ENCODE measurements around the gene SMOC2.

SMOC2 gene

GRCh38 chr6:168413856-168414255 lies 27.1 kb upstream of the SMOC2 start:
- H3K27me3 Mint-ChIP-seq (ENCODE audit: low read depth, poor library complexity): peaks cover 5% of the 10 kb centered on the region
- H3K4me3 Mint-ChIP-seq: no peak overlapping the region
- peak overlapping the region; percentile 48 for H3K27ac Mint-ChIP-seq
- no peak for DNase-seq
- no peaks in the 10 kb centered on the region for H3K9me3 Mint-ChIP-seq
- TF ChIP-seq CTCF (IDR thresholded peaks at IDR 0.05): no peak
- H3K36me3 Mint-ChIP-seq (ENCODE audit: low read depth): no peaks in the 10 kb centered on the region
- peaks cover 50% of the 10 kb centered on the region for H3K4me1 Mint-ChIP-seq

GRCh38 chr6:168414336-168415097 lies 26.5 kb upstream of the SMOC2 start:
- H3K4me1 Mint-ChIP-seq: peaks cover 56% of the 10 kb centered on the region
- no peaks in the 10 kb centered on the region for H3K9me3 Mint-ChIP-seq
- H3K4me3 Mint-ChIP-seq: no peak overlapping the region
- no peak for DNase-seq
- H3K27me3 Mint-ChIP-seq (ENCODE audit: low read depth, poor library complexity): peaks cover 9% of the 10 kb centered on the region
- H3K27ac Mint-ChIP-seq: no peak overlapping the region
- TF ChIP-seq CTCF (IDR thresholded peaks at IDR 0.05): no peak
- H3K36me3 Mint-ChIP-seq (ENCODE audit: low read depth): no peaks in the 10 kb centered on the region

- H3K36me3 Mint-ChIP-seq (ENCODE audit: low read depth): no peaks in the 10 kb centered on the region
- no peak overlapping the region for H3K4me3 Mint-ChIP-seq
- peaks cover 9% of the 10 kb centered on the region for H3K27me3 Mint-ChIP-seq (ENCODE audit: low read depth, poor library complexity)
- no peaks in the 10 kb centered on the region for H3K9me3 Mint-ChIP-seq
- TF ChIP-seq CTCF (IDR thresholded peaks at IDR 0.05): no peak
- no peak for DNase-seq
- H3K4me1 Mint-ChIP-seq: peaks cover 57% of the 10 kb centered on the region
- H3K27ac Mint-ChIP-seq: no peak overlapping the region
Observed at GRCh38 chr6:168415098-168415992, 25.6 kb upstream of the SMOC2 start.

GRCh38 chr6:168415993-168416530 lies 24.9 kb upstream of the SMOC2 start:
- DNase-seq: no peak
- Mint-ChIP-seq H3K4me1 (peaks cover 62% of the 10 kb centered on the region), H3K4me3 (no peak overlapping the region), H3K36me3 (ENCODE audit: low read depth) (no peaks in the 10 kb centered on the region), H3K9me3 (no peaks in the 10 kb centered on the region), H3K27me3 (ENCODE audit: low read depth, poor library complexity) (peaks cover 9% of the 10 kb centered on the region), H3K27ac (no peak overlapping the region)
- no peak for TF ChIP-seq CTCF (IDR thresholded peaks at IDR 0.05)

GRCh38 chr6:168416531-168416930 lies 24.5 kb upstream of the SMOC2 start:
- Mint-ChIP-seq H3K36me3 (ENCODE audit: low read depth) (no peaks in the 10 kb centered on the region), H3K4me1 (peaks cover 66% of the 10 kb centered on the region), H3K4me3 (no peak overlapping the region), H3K27ac (no peak overlapping the region), H3K27me3 (ENCODE audit: low read depth, poor library complexity) (peaks cover 9% of the 10 kb centered on the region), H3K9me3 (no peaks in the 10 kb centered on the region)
- TF ChIP-seq CTCF (IDR thresholded peaks at IDR 0.05): no peak
- DNase-seq: no peak

All from nephron progenitor cell (in vitro differentiated cells).